ENCODE measurements around the gene RER1.

Gene RER1

DNA sequence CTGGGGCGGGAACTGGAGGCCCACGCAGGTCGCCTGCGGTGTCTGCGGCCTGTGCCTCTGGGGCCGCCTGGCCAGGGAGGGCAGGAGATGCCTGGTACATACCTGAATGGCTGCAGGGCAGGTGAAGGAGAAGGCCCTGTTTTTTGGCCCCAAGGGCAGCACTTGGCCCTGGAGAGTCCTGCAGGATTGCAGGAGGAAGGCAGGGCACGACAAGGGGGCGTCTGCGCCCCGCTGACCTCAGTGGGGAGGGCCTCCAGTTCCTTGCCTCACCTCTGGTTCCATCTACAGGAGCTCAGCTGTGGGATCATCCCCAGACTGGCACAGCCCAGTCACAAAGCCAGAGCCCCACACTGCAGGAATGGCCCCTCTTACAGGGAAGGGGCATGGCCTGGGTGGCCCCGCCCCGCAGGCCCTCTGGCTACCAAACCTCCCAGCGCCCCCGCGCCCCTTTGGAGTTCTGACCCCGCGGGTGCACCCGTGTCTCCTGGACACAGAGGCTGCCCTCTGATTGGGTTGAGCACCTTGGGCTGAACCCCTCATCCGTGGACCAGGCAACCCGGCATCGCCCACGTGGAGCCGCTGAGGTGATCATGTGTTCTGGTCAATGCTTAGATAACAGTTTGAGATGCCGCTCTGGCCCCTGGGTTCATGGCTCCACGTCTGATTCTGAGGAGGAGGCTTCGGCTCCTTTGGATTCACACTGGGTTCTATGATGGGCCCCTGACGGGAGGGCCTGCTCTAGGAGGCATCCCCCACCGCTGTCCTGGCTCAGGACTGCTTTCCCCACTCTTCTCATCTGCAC is 22.1 kb downstream of the RER1 start:
- Histone ChIP-seq H2AFZ (ENCODE audit: low read depth, low read length) (no peak overlapping the region), H3K79me2 (ENCODE audit: insufficient read depth, low read length) (peaks cover 10% of the 10 kb centered on the region), H3K4me1 (ENCODE audit: insufficient read depth, low read length) (peaks cover 42% of the 10 kb centered on the region), H3K4me2 (ENCODE audit: insufficient read depth, low read length) (peak overlapping the region; percentile 72), H3K36me3 (ENCODE audit: insufficient read depth, low read length) (peaks cover 7% of the 10 kb centered on the region), H3K27me3 (ENCODE audit: insufficient read depth, low read length, poor library complexity) (no peaks in the 10 kb centered on the region), H3K9ac (ENCODE audit: low read depth, low read length) (peak overlapping the region; percentile 99), H3K27ac (ENCODE audit: low read length) (peak overlapping the region; percentile 86; the same call in 1 of the 2 replicates), H4K20me1 (ENCODE audit: insufficient read depth, low read length) (0 out of 2 replicates have a peak, but pooled peaks cover 3% of the 10 kb centered on the region), H3K4me3 (ENCODE audit: low read depth in 1 of 2, low read length in 2 of 2) (peak overlapping the region; percentile 56 to 99; a peak in 3 of 4 replicates), H3K9me3 (ENCODE audit: insufficient read depth, low read length, severe bottlenecking) (no peaks in the 10 kb centered on the region)
- no peak for TF ChIP-seq EZH2 (IDR thresholded peaks at IDR 0.05; ENCODE audit: borderline replicate concordance, low read depth, low read length, severe bottlenecking)
- DNase-seq, result no peak
- ATAC-seq (ENCODE audit: insufficient read depth, low read depth), result no peak

DNA sequence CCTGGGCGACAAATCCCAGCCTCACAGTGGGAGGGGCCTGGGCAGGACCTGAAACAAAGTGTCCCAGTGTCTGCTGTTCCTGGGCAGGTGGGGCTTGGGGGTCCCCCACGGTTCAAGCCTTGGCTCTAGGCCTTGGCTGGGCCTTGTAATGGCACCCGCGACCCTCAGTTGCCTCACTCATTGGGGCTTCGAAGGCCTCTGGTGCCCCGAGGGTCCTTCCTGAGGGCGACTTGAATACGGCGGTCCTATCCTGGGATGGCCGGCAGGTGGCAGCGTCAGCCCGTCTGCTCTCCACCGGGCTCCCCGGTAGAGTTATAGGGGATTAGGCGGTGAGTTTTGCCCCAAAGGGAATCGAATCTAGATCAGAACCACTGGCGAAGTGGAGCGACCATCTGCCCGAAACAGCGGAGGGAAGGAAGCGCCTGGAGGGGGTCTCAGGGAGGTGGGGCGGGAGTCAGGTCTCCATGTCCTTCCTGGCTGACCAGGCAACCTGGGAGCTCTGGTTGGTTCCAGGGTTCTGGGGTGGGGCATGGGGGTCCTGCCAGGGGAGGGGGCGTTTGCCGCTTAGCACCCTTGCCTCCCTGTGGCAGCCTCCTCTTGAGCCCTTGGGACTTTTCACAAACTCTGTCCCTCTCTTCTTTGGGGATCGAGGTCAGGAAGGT is 22.8 kb downstream of the RER1 start:
- Histone ChIP-seq H3K9me3 (ENCODE audit: insufficient read depth, low read length, severe bottlenecking) (no peaks in the 10 kb centered on the region), H3K4me2 (ENCODE audit: insufficient read depth, low read length) (peak overlapping the region; percentile 72), H3K9ac (ENCODE audit: low read depth, low read length) (no peak overlapping the region), H2AFZ (ENCODE audit: low read depth, low read length) (0 out of 2 replicates have a peak overlapping the region, but pooled peaks have one; percentile 38), H3K4me1 (ENCODE audit: insufficient read depth, low read length) (peaks cover 42% of the 10 kb centered on the region), H3K79me2 (ENCODE audit: insufficient read depth, low read length) (peaks cover 10% of the 10 kb centered on the region), H4K20me1 (ENCODE audit: insufficient read depth, low read length) (peaks cover 3% of the 10 kb centered on the region; the same call in 1 of the 2 replicates), H3K27ac (ENCODE audit: low read length) (no peak overlapping the region), H3K4me3 (ENCODE audit: low read depth in 1 of 2, low read length in 2 of 2) (0 out of 4 replicates have a peak overlapping the region, but pooled peaks of 1 of the 2 experiments have one; percentile 99), H3K36me3 (ENCODE audit: insufficient read depth, low read length) (peaks cover under 1% of the 10 kb centered on the region; the same call in 1 of the 2 replicates), H3K27me3 (ENCODE audit: insufficient read depth, low read length, poor library complexity) (no peaks in the 10 kb centered on the region)
- DNase-seq (peak; percentile 79), ATAC-seq (ENCODE audit: insufficient read depth, low read depth) (peak; percentile 48)
- TF ChIP-seq, protein P1, sequence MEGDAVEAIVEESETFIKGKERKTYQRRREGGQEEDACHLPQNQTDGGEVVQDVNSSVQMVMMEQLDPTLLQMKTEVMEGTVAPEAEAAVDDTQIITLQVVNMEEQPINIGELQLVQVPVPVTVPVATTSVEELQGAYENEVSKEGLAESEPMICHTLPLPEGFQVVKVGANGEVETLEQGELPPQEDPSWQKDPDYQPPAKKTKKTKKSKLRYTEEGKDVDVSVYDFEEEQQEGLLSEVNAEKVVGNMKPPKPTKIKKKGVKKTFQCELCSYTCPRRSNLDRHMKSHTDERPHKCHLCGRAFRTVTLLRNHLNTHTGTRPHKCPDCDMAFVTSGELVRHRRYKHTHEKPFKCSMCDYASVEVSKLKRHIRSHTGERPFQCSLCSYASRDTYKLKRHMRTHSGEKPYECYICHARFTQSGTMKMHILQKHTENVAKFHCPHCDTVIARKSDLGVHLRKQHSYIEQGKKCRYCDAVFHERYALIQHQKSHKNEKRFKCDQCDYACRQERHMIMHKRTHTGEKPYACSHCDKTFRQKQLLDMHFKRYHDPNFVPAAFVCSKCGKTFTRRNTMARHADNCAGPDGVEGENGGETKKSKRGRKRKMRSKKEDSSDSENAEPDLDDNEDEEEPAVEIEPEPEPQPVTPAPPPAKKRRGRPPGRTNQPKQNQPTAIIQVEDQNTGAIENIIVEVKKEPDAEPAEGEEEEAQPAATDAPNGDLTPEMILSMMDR (IDR thresholded peaks at IDR 0.05; ENCODE audit: borderline replicate concordance, extremely low read depth, low read length, poor library complexity, severe bottlenecking), result peak; percentile 95
- no peak for TF ChIP-seq EZH2 (IDR thresholded peaks at IDR 0.05; ENCODE audit: borderline replicate concordance, low read depth, low read length, severe bottlenecking)

DNA sequence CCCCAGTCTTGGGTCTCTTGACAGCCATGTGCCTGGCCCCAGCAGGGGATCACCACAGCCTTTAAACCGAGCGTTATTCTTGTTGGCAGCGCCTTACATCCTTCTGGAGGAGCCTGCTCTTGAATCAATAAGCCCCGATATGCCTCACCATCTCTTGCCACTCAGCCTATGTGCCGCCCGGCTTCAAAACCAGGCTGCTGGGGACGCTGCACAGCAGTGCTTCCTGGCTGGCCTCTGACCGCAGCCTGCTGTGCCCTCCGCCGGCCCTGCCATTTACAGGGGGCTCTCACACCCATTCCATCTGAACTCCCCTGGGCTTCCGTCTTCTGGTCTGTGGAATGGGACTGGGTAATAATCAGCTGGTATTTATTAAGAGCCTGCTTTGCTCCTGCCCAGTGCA is 23.7 kb downstream of the RER1 start:
- no peak overlapping the region for H3K4me2 ChIP-seq (ENCODE audit: insufficient read depth, low read length)
- peaks cover 42% of the 10 kb centered on the region for H3K4me1 ChIP-seq (ENCODE audit: insufficient read depth, low read length)
- H3K4me3 ChIP-seq (ENCODE audit: low read depth in 1 of 2, low read length in 2 of 2), result no peak overlapping the region
- no peak overlapping the region for H2AFZ ChIP-seq (ENCODE audit: low read depth, low read length)
- H3K79me2 ChIP-seq (ENCODE audit: insufficient read depth, low read length), result peaks cover 10% of the 10 kb centered on the region
- no peak overlapping the region for H3K9ac ChIP-seq (ENCODE audit: low read depth, low read length)
- H4K20me1 ChIP-seq (ENCODE audit: insufficient read depth, low read length), result peaks cover 3% of the 10 kb centered on the region; the same call in 1 of the 2 replicates
- H3K27ac ChIP-seq (ENCODE audit: low read length), result no peak overlapping the region
- DNase-seq (no peak), ATAC-seq (ENCODE audit: insufficient read depth, low read depth) (no peak)
- no peaks in the 10 kb centered on the region for H3K27me3 ChIP-seq (ENCODE audit: insufficient read depth, low read length, poor library complexity)
- no peak for TF ChIP-seq EZH2 (IDR thresholded peaks at IDR 0.05; ENCODE audit: borderline replicate concordance, low read depth, low read length, severe bottlenecking)
- TF ChIP-seq, protein P1 (IDR thresholded peaks at IDR 0.05; ENCODE audit: borderline replicate concordance, extremely low read depth, low read length, poor library complexity, severe bottlenecking), result no peak
- H3K36me3 ChIP-seq (ENCODE audit: insufficient read depth, low read length), result no peaks in the 10 kb centered on the region; the same call in 1 of the 2 replicates
- no peaks in the 10 kb centered on the region for H3K9me3 ChIP-seq (ENCODE audit: insufficient read depth, low read length, severe bottlenecking)
